ENCODE results near the gene CRABP1. TPM values are rescaled to one million over a fixed set of nuclear protein-coding genes. Genes with fewer than 3 reads are reported as not detected.

CRABP1 gene
- total and polyA plus RNA-seq, 10 of the 15 experiments (the other 5 are each of a cell fraction or from before 2014, with no cell fraction given): 0.21 to 0.41 TPM; not detected in 8

GRCh38 chr15:78323693-78324092 is 16.5 kb upstream of the CRABP1 start:
- WGBS (ENCODE audit: insufficient coverage, insufficient replicate concordance, low lambda C conversion rate, missing lambda C conversion rate): 24% methylated on average over 7 of the region's 7 CpGs
- TF ChIP-seq YBX1 (IDR thresholded peaks at IDR 0.05) (no peak), MTA2 (IDR thresholded peaks at IDR 0.05; ENCODE audit: low read depth) (no peak), ZSCAN29 (IDR thresholded peaks at IDR 0.05) (no peak), POU2F2 (IDR thresholded peaks at IDR 0.05; ENCODE audit: borderline replicate concordance, low read depth, low read length) (no peak)
- TF ChIP-seq, protein P1, sequence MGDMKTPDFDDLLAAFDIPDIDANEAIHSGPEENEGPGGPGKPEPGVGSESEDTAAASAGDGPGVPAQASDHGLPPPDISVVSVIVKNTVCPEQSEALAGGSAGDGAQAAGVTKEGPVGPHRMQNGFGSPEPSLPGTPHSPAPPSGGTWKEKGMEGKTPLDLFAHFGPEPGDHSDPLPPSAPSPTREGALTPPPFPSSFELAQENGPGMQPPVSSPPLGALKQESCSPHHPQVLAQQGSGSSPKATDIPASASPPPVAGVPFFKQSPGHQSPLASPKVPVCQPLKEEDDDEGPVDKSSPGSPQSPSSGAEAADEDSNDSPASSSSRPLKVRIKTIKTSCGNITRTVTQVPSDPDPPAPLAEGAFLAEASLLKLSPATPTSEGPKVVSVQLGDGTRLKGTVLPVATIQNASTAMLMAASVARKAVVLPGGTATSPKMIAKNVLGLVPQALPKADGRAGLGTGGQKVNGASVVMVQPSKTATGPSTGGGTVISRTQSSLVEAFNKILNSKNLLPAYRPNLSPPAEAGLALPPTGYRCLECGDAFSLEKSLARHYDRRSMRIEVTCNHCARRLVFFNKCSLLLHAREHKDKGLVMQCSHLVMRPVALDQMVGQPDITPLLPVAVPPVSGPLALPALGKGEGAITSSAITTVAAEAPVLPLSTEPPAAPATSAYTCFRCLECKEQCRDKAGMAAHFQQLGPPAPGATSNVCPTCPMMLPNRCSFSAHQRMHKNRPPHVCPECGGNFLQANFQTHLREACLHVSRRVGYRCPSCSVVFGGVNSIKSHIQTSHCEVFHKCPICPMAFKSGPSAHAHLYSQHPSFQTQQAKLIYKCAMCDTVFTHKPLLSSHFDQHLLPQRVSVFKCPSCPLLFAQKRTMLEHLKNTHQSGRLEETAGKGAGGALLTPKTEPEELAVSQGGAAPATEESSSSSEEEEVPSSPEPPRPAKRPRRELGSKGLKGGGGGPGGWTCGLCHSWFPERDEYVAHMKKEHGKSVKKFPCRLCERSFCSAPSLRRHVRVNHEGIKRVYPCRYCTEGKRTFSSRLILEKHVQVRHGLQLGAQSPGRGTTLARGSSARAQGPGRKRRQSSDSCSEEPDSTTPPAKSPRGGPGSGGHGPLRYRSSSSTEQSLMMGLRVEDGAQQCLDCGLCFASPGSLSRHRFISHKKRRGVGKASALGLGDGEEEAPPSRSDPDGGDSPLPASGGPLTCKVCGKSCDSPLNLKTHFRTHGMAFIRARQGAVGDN (IDR thresholded peaks at IDR 0.05): no peak
- DNase-seq (ENCODE audit: low read depth, low spot score) (no peak), ATAC-seq (no peak), FAIRE-seq (no peak)
- H3K9ac ChIP-seq (ENCODE audit: control insufficient read depth, insufficient read depth, low read length): no peak overlapping the region
- no peaks in the 10 kb centered on the region for H4K20me1 ChIP-seq (ENCODE audit: control insufficient read depth, insufficient read depth)
- POLR2A ChIA-PET: no interaction called here
- SMC1A ChIA-PET (ENCODE audit: uncharacterized antibody, unreplicated experiment): interaction anchor here (1.3 kb wide), 1 partner anchor 99 kb away, joined by 3 read pairs; no protein-coding TSS in a partner anchor
- BruUV-seq (replicated peaks): no TSS peak
- H2AFZ ChIP-seq (ENCODE audit: control insufficient read depth, low read depth, low read length): no peak overlapping the region
- CTCF ChIA-PET: no interaction called here
- H3K4me2 ChIP-seq (ENCODE audit: control insufficient read depth, insufficient read depth): no peak overlapping the region
- RAD21 ChIA-PET (ENCODE audit: unreplicated experiment): no interaction called here
- H3K27ac ChIP-seq (ENCODE audit: control insufficient read depth, insufficient read depth): no peak overlapping the region
- no peak overlapping the region for H3K4me3 ChIP-seq
- H3K9me3 ChIP-seq (replicated peaks; ENCODE audit: control insufficient read depth, insufficient read depth, low read length): no peaks in the 10 kb centered on the region
- intact Hi-C loops (cut with micrococcal nuclease; ENCODE audit: unreplicated experiment): no loop called here
- no peaks in the 10 kb centered on the region for H3K79me2 ChIP-seq (ENCODE audit: control insufficient read depth, insufficient read depth, low read length)
- no peaks in the 10 kb centered on the region for H3K4me1 ChIP-seq (ENCODE audit: control insufficient read depth, insufficient read depth, low read length)
- in situ Hi-C loops (cut with MboI): no loop called here
- H3K27me3 ChIP-seq (replicated peaks in 1 of 2; ENCODE audit: control insufficient read depth in 2 of 2, insufficient read depth in 2 of 2, low read length in 1 of 2): 0 out of 4 replicates have a peak, but pooled peaks cover 0 to 1% of the 10 kb centered on the region in 2 experiments
- no peaks in the 10 kb centered on the region for H3K36me3 ChIP-seq (ENCODE audit: control insufficient read depth in 2 of 2, insufficient read depth in 2 of 2, low read length in 1 of 2)

Data from GM12878 (cell line).